GM12801 (cell line): ENCODE results near the gene TPP2.

Source experiments
- CTCF ChIP-seq: IDR thresholded peaks from one replicate; pipeline ENCODE4 v1.5.1; 2011; ENCODE audit warnings: control low read depth; ENCODE audit not compliant: insufficient read length; ENCODE audit errors: extremely low read depth

Gene TPP2

DNA sequence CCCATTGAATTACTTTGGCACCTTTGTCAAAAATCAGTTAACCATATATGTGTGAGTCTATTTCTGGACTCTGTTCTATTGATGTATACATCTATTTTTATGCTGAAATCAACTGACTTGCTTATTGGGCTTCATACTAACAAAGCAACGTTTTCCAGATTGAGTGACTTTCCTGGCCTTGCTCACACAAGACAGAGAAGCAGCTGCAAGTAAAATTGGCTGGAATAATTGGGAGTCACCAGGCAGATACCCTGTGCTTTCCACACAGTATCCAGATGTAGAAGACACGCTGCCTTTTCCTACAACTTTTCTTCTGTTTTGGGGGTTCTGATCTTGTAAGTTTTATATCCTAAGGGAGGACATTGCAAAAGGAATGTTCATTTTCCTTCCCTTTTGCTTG is 86.9 kb downstream of the TPP2 start:
- no peak for TF ChIP-seq CTCF

- no peak for TF ChIP-seq CTCF
These were observed 89.2 kb downstream of the TPP2 start for GRCh38 chr13:102686024-102686423.

DNA sequence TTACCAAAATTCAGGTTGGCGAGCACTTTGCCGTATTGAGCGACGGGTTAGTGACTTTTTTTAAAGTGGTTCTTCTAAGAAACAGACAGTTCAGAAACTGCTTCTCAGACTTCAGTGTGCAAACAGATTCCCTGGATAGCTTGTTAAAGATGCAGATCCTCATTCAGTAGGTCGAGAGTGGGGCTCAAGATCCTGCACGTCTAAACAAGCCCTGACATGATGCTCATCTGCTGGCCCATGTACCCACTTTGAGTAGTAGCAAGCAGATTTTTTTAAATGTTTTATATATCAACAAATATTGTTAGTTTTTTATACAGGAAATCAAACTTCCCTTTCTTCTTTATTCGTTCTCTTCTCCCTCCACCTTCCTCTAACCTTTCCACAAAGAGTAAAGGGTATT is 90.7 kb downstream of the TPP2 start:
- TF ChIP-seq CTCF: no peak

DNA sequence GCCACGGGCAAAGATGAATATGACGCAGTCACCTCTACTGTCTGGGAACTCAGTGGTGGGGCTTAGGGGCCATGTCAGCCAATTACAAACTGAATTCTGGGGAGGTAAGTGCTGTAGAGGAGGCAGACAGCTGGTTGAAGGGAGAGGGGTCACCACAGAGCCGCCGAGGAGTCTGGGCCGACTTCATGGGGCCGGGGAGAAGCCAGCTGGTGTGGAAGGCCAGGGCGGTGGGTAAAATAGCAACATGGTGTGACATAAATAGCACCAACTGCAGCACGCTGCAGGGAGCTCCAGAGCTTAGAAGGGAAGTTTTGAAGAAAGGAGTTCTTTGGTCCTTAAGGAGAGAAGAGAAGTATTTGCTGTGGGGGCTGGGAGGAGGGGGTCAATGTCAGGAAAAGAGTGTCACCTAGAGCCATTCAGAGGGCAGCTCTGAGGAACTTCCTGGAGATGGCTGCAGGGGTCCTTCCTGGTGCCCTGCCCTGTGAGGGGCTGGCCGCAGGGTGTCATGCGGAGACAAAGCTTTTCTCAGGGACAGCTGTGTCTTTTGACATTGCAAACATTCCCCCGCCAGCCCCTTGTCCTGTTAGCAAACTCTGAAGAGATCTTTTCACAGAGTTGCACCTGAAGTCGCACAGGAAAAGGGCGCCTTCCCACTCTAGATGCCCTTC is 91.7 kb downstream of the TPP2 start:
- TF ChIP-seq CTCF: no peak

DNA sequence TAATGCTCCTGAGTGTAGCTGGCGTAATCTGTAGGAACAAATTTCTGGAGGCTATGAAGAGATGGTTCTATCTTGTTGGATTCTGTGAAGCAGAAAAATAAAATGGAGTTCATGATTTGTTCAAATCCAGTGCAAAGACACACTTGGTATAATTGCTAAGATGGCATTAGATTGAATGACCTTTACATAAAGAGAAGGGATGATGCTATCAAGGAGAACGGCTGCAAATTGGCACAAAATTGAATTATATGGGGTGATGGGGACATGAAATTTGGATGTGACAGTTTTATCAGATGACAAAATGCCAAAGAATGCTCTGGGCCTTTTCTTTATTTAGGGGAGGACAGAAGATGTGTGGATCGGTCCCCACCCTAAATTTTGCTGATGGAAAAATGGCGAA is 94.1 kb downstream of the TPP2 start:
- no peak for TF ChIP-seq CTCF

DNA sequence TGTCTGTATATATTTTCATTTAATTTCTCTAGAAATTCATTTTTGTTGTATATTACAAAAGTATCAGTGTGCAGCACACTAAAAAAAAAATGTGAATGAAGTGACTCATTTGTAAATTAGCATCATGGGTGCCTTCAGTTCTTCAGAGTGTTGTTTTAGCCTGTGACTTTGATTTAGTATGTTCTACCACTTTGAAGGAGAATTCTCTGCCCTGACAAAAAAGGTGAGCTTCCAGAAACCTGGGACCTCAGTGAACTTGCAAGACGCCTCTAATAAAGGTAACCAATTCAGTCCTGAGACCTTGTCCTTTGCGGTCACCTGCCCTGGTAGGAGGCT is 95.7 kb downstream of the TPP2 start:
- no peak for TF ChIP-seq CTCF

- no peak for TF ChIP-seq CTCF
These were observed 96.5 kb downstream of the TPP2 start for GRCh38 chr13:102693250-102693649.
